Spleen (tissue), 13 donors: ENCODE data around the gene AEBP2. TPM values are rescaled to one million over a fixed set of nuclear protein-coding genes. Genes with fewer than 3 reads are reported as not detected.
A peak's percentile ranks its signal among the peaks of the same experiment; 100 is the strongest.
"Not testable (repeated sequence)": the region's sequence is repeated elsewhere in the genome, so short reads cannot be mapped to it uniquely, and the experiment has no call there.

Experiments used
- DNase-seq: peaks from one replicate; pipeline ENCODE4 v3.0.0-alpha.2; 2020
- H3K27ac ChIP-seq, 8 donors: fragments of 200-600 bp; sonication (generic) in 7 of 8; 1 replicate in 4 of 8; 2 replicates in 4 of 8; pipeline versions ENCODE4 v1.5.0 to v1.8.0; 2016 to 2021; ENCODE audit warnings: inconsistent platforms in 4 of 8, mild to moderate bottlenecking in 4 of 8, moderate library complexity in 1 of 8
- H3K27me3 ChIP-seq, 7 donors: fragments of 200-600 bp; sonication (generic) in 6 of 7; replicated peaks in 1 of 7; 1 replicate in 4 of 7; 2 replicates in 3 of 7; pipeline versions ENCODE4 v1.5.0 to v1.8.0; 2016 to 2021; ENCODE audit warnings: inconsistent platforms in 3 of 7, mild to moderate bottlenecking in 1 of 7
- H3K36me3 ChIP-seq, 6 donors: fragments of 200-600 bp; sonication (generic) in 5 of 6; 1 replicate in 4 of 6; 2 replicates in 2 of 6; pipeline versions ENCODE4 v1.5.0 to v1.8.0; 2016 to 2021; ENCODE audit warnings: inconsistent platforms in 2 of 6
- H3K4me1 ChIP-seq, 6 donors: fragments of 200-600 bp; sonication (generic) in 5 of 6; 1 replicate in 3 of 6; 2 replicates in 3 of 6; pipeline versions ENCODE4 v1.5.0 to v1.8.0; 2016 to 2021; ENCODE audit warnings: inconsistent platforms in 3 of 6
- H3K4me3 ChIP-seq, 8 donors: fragments of 200-600 bp; sonication (generic) in 7 of 8; 1 replicate in 4 of 8; 2 replicates in 4 of 8; pipeline versions ENCODE4 v1.5.0 to v1.8.0; 2016 to 2021; ENCODE audit warnings: inconsistent platforms in 4 of 8, mild to moderate bottlenecking in 4 of 8, moderate library complexity in 2 of 8
- H3K9me3 ChIP-seq, 8 donors: fragments of 200-600 bp; sonication (generic) in 7 of 8; 1 replicate in 4 of 8; 2 replicates in 4 of 8; pipeline versions ENCODE4 v1.5.0 to v1.8.0; 2016 to 2021; ENCODE audit warnings: inconsistent platforms in 4 of 8
- CTCF ChIP-seq, 11 experiments: fragments of 200-600 bp in 7 of 11; fragments of 450-650 bp in 4 of 11; sonication (generic) in 4 of 11; IDR thresholded peaks in 8 of 11; conservative IDR thresholded peaks in 3 of 11; 1 replicate in 7 of 11; 2 replicates in 4 of 11; pipeline versions ENCODE4 v1.4.0 to v1.8.0; 2016 to 2021; ENCODE audit warnings: antibody characterized with exemption in 11 of 11, inconsistent platforms in 4 of 11, mild to moderate bottlenecking in 1 of 11
- POLR2A ChIP-seq, 3 donors: fragments of 450-650 bp; IDR thresholded peaks; one replicate each; pipeline ENCODE4 v1.5.1; 2017; ENCODE audit warnings: antibody characterized with exemption in 3 of 3, mild to moderate bottlenecking in 1 of 3
- POLR2AphosphoS5 ChIP-seq, 3 donors: sonication (generic); formaldehyde crosslinking; IDR thresholded peaks; one replicate each; pipeline ENCODE4 v1.5.1; 2017; ENCODE audit warnings: antibody characterized with exemption in 3 of 3
- WGBS, 5 donors: extraction: QIAGEN DNeasy Blood & Tissue Kit in 3 of 5; methylation state at CpG; one replicate each; pipeline versions ENCODE4 v1.1.5 to v1.1.7; 2013 to 2018; 5-methylcytosine and 5-hydroxymethylcytosine counted together
- intact Hi-C: fragments of 100-400 bp; cut with DNase I; formaldehyde crosslinking; loops from one replicate; pipeline ENCODE4 v1.15.0; 2023; ENCODE audit warnings: low total_unique reads
- long read RNA-seq, 2 donors: transcript quantifications; one replicate each; lab custom pipeline, GENCODE V29; 2026
- polyA plus RNA-seq, 3 donors: library from polyadenylated mRNA; stranded (reverse); fragments of 200-250 nt; gene quantifications; one replicate each; pipeline ENCODE4 v1.2.1, GENCODE V29; 2013
- total RNA-seq, 7 donors: library from RNA; depleted of rRNA in 3 of 7; stranded (reverse); fragments of >200 nt in 3 of 7; fragmentation: NEBNext Ultra II Directional in 4 of 7; extraction: Animal tissue kit (Norgen Biotek cat#: 25700) in 4 of 7; gene quantifications; one replicate each; pipeline versions ENCODE4 v1.1.0 to v1.2.1, GENCODE V29; 2016 to 2021
- donor health status: healthy with polysubstance abuse.
- donor health status: DM: no; HTN: no; CAD: no; lungs with moderate emphysema.
- donor health status: DM: no; HTN: no; CAD: no.
- donor health status: Bipolar disorder and iron deficiency.
- donor health status: healthy.
- donor health status: DM: no; HTN: no; CAD: no.
- donor health status: DM: yes; HTN: yes; CAD: no.

Gene AEBP2
- 10 to 100 TPM; 35.7 to 53.4 (median 44.1) TPM for total RNA-seq
- 10 to 100 TPM; 11.4 to 13.5 (median 13.0) TPM for polyA plus RNA-seq
- long read RNA-seq, donor 1, full-length matches to known transcripts = 2 of 2 reads
- long read RNA-seq, donor 1, partial matches to known transcripts = 0 of 2 reads
- long read RNA-seq, donor 1, other reads (novel, unspliced or antisense) = 0 of 2 reads
- long read RNA-seq, donor 2, full-length matches to known transcripts = 4 of 4 reads
- long read RNA-seq, donor 2, partial matches to known transcripts = 0 of 4 reads
- long read RNA-seq, donor 2, other reads (novel, unspliced or antisense) = 0 of 4 reads

GRCh38 chr12:19439059-19440018 is at the start of gene AEBP2:
TSS of gene AEBP2 (plus strand) at chr12:19439492. CDS start at chr12:19439700, 208 bp downstream.
- peaks cover 0 to 5% (median 0%) of the 10 kb centered on the region in 8 donors for H3K9me3 ChIP-seq
- WGBS, 5 donors = 5 to 8% (median 7%) methylated on average over 72 to 101 of the region's 102 CpGs
- TF ChIP-seq POLR2A (IDR thresholded peaks at IDR 0.05) = peak in 1 of 3 donors; percentile 70
- TF ChIP-seq CTCF (IDR thresholded peaks at IDR 0.05 in 8 of 11, conservative IDR thresholded peaks at IDR 0.05 in 3 of 11) = no peak
- peak; percentile 90 to 96 (median 93) for TF ChIP-seq POLR2AphosphoS5 (IDR thresholded peaks at IDR 0.05)

GRCh38 chr12:19390051-19390598 is 49.2 kb upstream of the AEBP2 start:
- no peaks in the 10 kb centered on the region for H3K9me3 ChIP-seq
- TF ChIP-seq CTCF (IDR thresholded peaks at IDR 0.05 in 8 of 11, conservative IDR thresholded peaks at IDR 0.05 in 3 of 11) = no peak
- no peaks in the 10 kb centered on the region for H3K27me3 ChIP-seq
- no peak overlapping the region for H3K4me3 ChIP-seq
- intact Hi-C loops = no loop called here
- no peak overlapping the region for H3K27ac ChIP-seq
- WGBS, 5 donors = 92 to 98% (median 94%) methylated on average over 3 of the region's 3 CpGs
- H3K4me1 ChIP-seq = no peaks in the 10 kb centered on the region
- no peak for DNase-seq
- no peaks in the 10 kb centered on the region for H3K36me3 ChIP-seq

More at GRCh38 chr12:19439059-19440018, at the start of gene AEBP2:
- intact Hi-C loops = no loop called here
- peak within 1 kb of the TSS; percentile 90 to 96 (median 93) for H3K27ac ChIP-seq
- peak; percentile 99 for DNase-seq
- H3K27me3 ChIP-seq = no peaks in the 10 kb centered on the region
- H3K36me3 ChIP-seq = peaks cover 0 to 9% (median 0%) of the 10 kb centered on the region in 6 donors
- peak within 1 kb of the TSS; percentile 76 to 99 (median 92) for H3K4me3 ChIP-seq
- peaks cover 16 to 52% (median 39%) of the 10 kb centered on the region in 6 donors for H3K4me1 ChIP-seq

GRCh38 chr12:19392644-19393043 is 46.6 kb upstream of the AEBP2 start:
- H3K36me3 ChIP-seq, intact Hi-C loops, H3K27me3 ChIP-seq, H3K4me3 ChIP-seq, H3K4me1 ChIP-seq, H3K9me3 ChIP-seq, H3K27ac ChIP-seq: not testable (repeated sequence)
- DNase-seq = peak; percentile 21
- 87 to 96% (median 92%) methylated on average over 8 of the region's 8 CpGs for WGBS, 5 donors

- H3K27me3 ChIP-seq = no peaks in the 10 kb centered on the region
- 64 to 91% (median 83%) methylated on average over 2 of the region's 2 CpGs for WGBS, 5 donors
- intact Hi-C loops = no loop called here
Observed at GRCh38 chr12:19394385-19394784, 44.9 kb upstream of the AEBP2 start.

More at GRCh38 chr12:19394385-19394784, 44.9 kb upstream of the AEBP2 start:
- H3K4me3 ChIP-seq = no peak overlapping the region
- H3K4me1 ChIP-seq = no peaks in the 10 kb centered on the region
- TF ChIP-seq CTCF (IDR thresholded peaks at IDR 0.05 in 8 of 11, conservative IDR thresholded peaks at IDR 0.05 in 3 of 11) = no peak
- TF ChIP-seq POLR2A (IDR thresholded peaks at IDR 0.05) = no peak
- no peak for TF ChIP-seq POLR2AphosphoS5 (IDR thresholded peaks at IDR 0.05)
- no peak overlapping the region for H3K27ac ChIP-seq
- H3K9me3 ChIP-seq = no peaks in the 10 kb centered on the region
- H3K36me3 ChIP-seq = no peaks in the 10 kb centered on the region
- DNase-seq = no peak
